BLaER1 (cell line): ENCODE data around the gene MTR.
"Not testable (repeated sequence)": the region's sequence is repeated elsewhere in the genome, so short reads cannot be mapped to it uniquely, and the experiment has no call there.

ENCODE experiments used
- H3K27ac ChIP-seq: shearing (Covaris generic); formaldehyde crosslinking; 2 replicates; pipeline ENCODE4 v1.8.1; 2022
- H3K27me3 ChIP-seq: shearing (Covaris generic); formaldehyde crosslinking; 2 replicates; pipeline ENCODE4 v1.8.1; 2022
- H3K36me3 ChIP-seq: shearing (Covaris generic); formaldehyde crosslinking; 2 replicates; pipeline ENCODE4 v1.8.1; 2022
- H3K4me1 ChIP-seq: shearing (Covaris generic); formaldehyde crosslinking; 2 replicates; pipeline ENCODE4 v1.8.1; 2022
- H3K4me2 ChIP-seq: shearing (Covaris generic); formaldehyde crosslinking; 2 replicates; pipeline ENCODE4 v1.8.1; 2022
- H3K4me3 ChIP-seq: shearing (Covaris generic); formaldehyde crosslinking; 2 replicates; pipeline ENCODE4 v1.8.1; 2022
- H3K9ac ChIP-seq: shearing (Covaris generic); formaldehyde crosslinking; 2 replicates; pipeline ENCODE4 v1.8.1; 2022
- H3K9me3 ChIP-seq: shearing (Covaris generic); formaldehyde crosslinking; 2 replicates; pipeline ENCODE4 v1.8.1; 2022
- H4K20me1 ChIP-seq: shearing (Covaris generic); formaldehyde crosslinking; 2 replicates; pipeline ENCODE4 v1.8.1; 2022
- Cebpa-rat ChIP-seq: shearing (Covaris generic); IDR thresholded peaks from 2 replicates; pipeline ENCODE4 v1.8.1; 2022

The MTR gene

DNA sequence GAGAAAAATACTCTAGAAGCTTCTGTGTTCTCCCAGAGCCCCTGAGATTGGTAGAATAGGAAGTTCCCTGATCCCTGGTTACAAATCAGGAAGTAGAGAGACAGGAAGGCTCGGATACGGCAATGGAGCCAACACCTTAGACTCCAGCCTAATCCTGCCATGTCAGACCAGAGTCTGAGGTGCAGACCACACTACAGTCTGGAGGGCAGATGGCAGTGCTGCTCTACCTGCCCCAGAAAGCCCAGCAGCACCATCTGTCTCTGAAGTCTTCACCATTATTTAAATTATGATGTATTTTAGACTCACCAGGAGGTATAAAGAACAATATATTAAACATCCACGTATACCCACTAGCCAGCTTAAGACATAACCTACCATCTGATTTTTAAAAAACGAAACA, 93.0 kb downstream of the MTR start:
- no peaks in the 10 kb centered on the region for H3K9me3 ChIP-seq
- peaks cover 97% of the 10 kb centered on the region for H3K36me3 ChIP-seq
- H3K27me3 ChIP-seq, result no peaks in the 10 kb centered on the region
- H3K4me3 ChIP-seq, result no peak overlapping the region
- no peaks in the 10 kb centered on the region for H3K4me1 ChIP-seq
- H3K27ac ChIP-seq, result no peak overlapping the region
- no peak for TF ChIP-seq Cebpa-rat
- no peak overlapping the region for H3K4me2 ChIP-seq
- no peak overlapping the region for H3K9ac ChIP-seq
- no peaks in the 10 kb centered on the region for H4K20me1 ChIP-seq

DNA sequence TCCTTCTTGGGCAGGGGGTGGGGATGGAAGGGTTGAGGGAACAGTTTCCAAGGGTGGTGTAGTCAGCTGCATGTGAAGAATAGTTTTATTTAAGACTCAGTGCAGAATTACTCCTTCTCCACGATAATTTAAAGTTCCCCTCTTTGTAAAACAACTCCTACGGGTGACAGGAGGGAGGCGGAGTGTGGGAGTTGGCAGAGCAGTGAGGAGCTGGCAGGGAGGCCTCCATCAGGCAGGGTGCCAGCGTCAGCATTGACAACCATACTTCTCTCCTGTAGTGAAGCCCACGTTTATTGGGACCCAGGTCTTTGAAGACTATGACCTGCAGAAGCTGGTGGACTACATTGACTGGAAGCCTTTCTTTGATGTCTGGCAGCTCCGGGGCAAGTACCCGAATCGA, 93.8 kb downstream of the MTR start:
- H3K36me3 ChIP-seq, result peaks cover 99% of the 10 kb centered on the region
- no peak overlapping the region for H3K9ac ChIP-seq
- TF ChIP-seq Cebpa-rat, result no peak
- no peaks in the 10 kb centered on the region for H3K27me3 ChIP-seq
- H3K27ac ChIP-seq, result no peak overlapping the region
- H3K4me1 ChIP-seq, result no peaks in the 10 kb centered on the region
- H3K4me2 ChIP-seq, result no peak overlapping the region
- H3K4me3 ChIP-seq, result no peak overlapping the region
- H3K9me3 ChIP-seq, result no peaks in the 10 kb centered on the region
- H4K20me1 ChIP-seq, result no peaks in the 10 kb centered on the region

DNA sequence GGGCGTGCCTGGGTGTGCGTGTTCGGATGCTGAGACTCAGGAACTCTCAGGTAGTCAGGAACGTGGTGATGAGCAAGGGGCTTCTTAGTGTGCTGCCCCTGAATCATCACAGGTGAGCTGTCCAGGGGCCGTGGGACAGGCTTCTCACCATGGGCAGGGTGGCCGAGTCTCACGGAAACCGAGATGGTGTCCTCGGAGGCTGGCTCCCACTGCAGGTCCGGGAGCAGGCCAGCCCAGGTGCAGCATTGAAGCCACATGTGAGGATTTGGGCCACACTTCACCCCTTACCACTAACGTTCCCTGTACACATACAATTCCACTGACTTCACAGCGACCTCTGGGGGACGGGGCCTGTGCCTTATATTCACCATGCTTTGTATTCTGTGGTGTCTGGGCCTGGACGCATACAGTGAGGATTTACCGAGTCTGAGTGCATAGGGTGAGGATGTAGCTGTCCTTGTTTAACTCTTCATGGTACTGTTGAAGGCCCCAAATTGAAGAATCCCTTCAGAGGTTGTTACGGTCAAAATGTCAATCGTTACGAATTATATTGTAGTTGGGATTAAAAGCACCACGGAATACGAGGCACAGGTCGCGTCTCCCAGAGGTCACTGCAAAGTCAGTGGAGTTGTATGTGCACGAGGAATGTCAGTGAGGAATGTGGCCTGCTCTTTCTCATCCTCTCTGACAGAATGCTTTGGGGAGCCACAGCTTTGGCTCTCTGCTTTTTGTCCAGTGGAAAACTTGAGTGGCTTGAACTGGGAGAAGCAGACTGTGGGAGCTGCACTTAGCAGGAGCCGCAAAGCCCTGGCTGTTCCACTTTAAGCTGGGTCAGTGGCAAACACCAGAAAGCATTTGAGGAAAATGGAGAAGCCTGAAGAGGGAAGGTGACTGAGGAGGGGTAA, 95.3 kb downstream of the MTR start:
- H3K9ac ChIP-seq, result no peak overlapping the region
- no peak for TF ChIP-seq Cebpa-rat

DNA sequence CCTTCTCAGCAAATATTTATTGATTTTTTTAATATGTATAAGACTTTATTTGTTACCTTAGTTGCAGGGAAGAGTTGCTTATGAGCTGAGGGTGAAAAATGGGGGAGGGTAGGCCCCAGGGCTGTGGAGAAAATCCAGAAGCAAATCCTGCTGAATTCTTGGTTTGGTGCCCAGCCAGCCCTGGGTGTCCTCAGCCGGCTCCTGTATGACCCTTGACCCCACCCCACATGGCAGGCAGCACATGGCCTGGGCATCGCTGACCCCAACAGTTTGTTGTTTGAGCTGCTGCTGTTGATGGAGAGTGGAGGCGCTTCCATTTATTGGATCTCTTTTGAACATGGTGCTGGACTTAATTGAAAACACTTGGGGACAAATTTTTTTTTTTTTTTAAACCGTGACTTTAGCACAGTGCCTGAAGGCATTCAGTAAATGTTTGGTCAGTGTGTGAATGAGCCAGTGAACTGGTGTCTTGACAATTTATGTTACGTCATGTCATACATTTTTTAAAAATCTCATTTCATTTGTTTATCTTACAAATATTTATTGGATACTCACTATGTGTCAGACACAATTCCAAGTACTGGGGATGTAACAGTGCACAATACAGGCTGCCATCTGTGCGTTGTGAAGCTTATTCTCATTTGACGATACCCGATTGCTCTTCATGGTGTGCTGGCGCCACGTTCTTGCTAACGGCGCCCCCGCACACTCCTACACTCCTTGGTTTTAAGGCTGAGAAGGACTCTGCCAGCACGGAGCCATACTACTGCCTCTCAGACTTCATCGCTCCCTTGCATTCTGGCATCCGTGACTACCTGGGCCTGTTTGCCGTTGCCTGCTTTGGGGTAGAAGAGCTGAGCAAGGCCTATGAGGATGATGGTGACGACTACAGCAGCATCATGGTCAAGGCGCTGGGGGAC, 98.8 kb downstream of the MTR start:
- Histone ChIP-seq H3K27me3 (no peaks in the 10 kb centered on the region), H3K4me2 (no peak overlapping the region), H4K20me1 (no peaks in the 10 kb centered on the region), H3K4me1 (no peaks in the 10 kb centered on the region), H3K4me3 (no peak overlapping the region), H3K36me3 (peaks cover 100% of the 10 kb centered on the region), H3K9me3 (no peaks in the 10 kb centered on the region), H3K27ac (no peak overlapping the region), H3K9ac (no peak overlapping the region)
- no peak for TF ChIP-seq Cebpa-rat

More for the DNA sequence above, 95.3 kb downstream of the MTR start:
- no peaks in the 10 kb centered on the region for H3K9me3 ChIP-seq
- H3K4me1 ChIP-seq, result no peaks in the 10 kb centered on the region
- no peak overlapping the region for H3K4me2 ChIP-seq
- H4K20me1 ChIP-seq, result no peaks in the 10 kb centered on the region
- H3K27ac ChIP-seq, result no peak overlapping the region
- no peak overlapping the region for H3K4me3 ChIP-seq
- H3K27me3 ChIP-seq, result no peaks in the 10 kb centered on the region
- H3K36me3 ChIP-seq, result peaks cover 100% of the 10 kb centered on the region

DNA sequence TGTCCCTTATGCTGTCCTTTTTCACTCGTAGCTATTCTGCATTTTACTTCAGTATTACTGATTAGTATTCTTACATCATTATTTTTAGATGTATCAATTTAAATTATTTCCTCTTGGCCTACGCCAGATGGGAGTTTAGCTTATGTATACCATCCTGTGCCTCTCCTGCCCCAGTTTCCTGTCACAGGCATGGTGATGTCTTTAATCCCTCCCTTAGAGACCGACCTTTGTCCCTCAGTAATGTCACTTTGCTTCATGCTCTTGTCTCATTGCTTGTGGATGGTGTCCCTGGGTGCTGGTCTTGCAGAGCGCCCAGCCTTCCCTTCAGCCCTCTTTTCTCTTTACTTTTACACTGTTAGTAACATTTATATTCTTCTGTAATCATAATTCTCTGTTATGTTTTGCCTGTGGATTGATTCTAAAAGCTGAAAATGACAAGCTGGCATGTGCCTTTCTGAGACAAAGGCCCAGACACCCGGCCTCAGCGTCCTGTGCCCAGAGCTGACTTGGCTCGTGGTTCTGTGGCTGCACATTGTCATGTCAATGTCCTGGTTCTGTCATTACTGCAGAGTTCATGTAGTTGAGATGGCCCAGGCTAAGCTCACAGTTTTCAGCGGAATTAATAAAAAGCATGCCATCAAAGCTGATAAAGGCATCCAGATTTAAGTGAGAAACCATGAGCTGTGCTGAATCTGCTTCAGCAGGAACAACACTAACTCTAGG, 100.7 kb downstream of the MTR start:
- H3K9ac ChIP-seq, result no peak overlapping the region
- H3K9me3 ChIP-seq, result no peaks in the 10 kb centered on the region
- no peaks in the 10 kb centered on the region for H3K27me3 ChIP-seq
- no peaks in the 10 kb centered on the region for H4K20me1 ChIP-seq
- H3K4me1 ChIP-seq, result no peaks in the 10 kb centered on the region
- no peak for TF ChIP-seq Cebpa-rat
- H3K4me2 ChIP-seq, result no peak overlapping the region
- H3K36me3 ChIP-seq, result peaks cover 96% of the 10 kb centered on the region
- no peak overlapping the region for H3K4me3 ChIP-seq
- H3K27ac ChIP-seq, result no peak overlapping the region

DNA sequence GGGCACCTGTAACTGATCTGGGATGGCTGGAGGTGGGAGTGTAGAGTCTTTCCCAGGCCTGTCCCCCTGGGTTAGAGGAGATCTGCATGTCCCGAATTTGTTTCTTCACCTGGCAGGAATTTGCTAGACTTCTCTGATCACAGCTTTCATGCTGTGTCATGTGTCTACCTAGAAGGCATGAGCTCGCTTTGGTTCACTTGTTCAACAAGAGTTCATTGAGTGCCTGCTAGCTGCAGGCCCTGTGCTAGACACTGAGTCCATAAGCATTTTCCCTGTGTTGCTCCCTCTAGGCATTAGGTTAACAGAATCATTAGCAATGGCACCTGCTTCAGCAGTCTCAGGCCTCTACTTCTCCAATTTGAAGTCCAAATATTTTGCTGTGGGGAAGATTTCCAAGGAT, 101.6 kb downstream of the MTR start:
- H3K36me3 ChIP-seq, result peaks cover 96% of the 10 kb centered on the region
- no peaks in the 10 kb centered on the region for H4K20me1 ChIP-seq
- H3K9ac ChIP-seq, result no peak overlapping the region
- H3K27me3 ChIP-seq, result no peaks in the 10 kb centered on the region
- H3K9me3 ChIP-seq, result no peaks in the 10 kb centered on the region
- no peaks in the 10 kb centered on the region for H3K4me1 ChIP-seq
- TF ChIP-seq Cebpa-rat, result no peak
- H3K27ac ChIP-seq, result no peak overlapping the region
- no peak overlapping the region for H3K4me3 ChIP-seq
- H3K4me2 ChIP-seq, result no peak overlapping the region

DNA sequence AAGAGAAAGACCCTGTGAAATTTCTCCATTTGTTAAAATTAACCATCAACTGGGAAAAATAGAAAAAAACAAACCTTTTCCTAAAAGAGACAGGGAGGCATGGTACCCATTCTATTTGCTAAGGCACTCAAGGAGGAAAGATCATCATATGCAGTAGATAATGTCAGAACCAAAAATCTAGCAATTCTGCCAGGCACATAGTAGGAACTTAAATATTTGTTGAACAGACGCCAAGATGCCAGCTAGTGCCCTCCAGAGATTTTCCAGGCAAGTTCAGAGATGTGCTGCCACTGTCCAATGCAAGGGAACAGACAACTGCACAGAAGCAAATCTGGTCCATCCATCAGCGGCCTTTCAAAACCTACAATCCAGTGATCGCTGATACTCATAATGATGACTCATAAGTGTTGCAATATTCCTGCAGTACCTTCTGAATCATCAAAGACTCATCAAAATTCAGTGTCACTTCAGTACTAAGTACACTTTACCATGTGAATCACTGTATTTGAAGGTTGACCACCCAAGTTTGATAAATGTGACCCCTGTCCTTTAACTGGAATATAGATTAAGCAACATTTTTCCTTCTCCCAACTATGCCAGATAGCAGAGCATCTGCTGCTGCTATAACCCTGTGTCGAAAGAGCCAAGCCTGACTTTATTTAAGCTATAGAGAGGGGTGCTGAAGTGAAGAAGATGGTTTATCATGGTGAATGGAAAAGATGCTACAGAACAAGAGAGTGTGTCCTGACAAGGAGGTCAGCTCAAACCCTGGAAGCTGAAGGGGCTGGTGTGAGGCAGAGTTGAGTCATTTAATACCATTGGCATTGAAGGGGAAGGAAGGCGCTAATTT, 110.0 kb downstream of the MTR start:
- no peak for TF ChIP-seq Cebpa-rat
- no peak overlapping the region for H3K27ac ChIP-seq
- H4K20me1 ChIP-seq, result no peaks in the 10 kb centered on the region
- no peaks in the 10 kb centered on the region for H3K27me3 ChIP-seq
- H3K4me3 ChIP-seq, result no peak overlapping the region
- H3K4me1 ChIP-seq, result no peaks in the 10 kb centered on the region
- H3K36me3 ChIP-seq, result peaks cover 25% of the 10 kb centered on the region
- no peak overlapping the region for H3K9ac ChIP-seq
- no peaks in the 10 kb centered on the region for H3K9me3 ChIP-seq
- no peak overlapping the region for H3K4me2 ChIP-seq

DNA sequence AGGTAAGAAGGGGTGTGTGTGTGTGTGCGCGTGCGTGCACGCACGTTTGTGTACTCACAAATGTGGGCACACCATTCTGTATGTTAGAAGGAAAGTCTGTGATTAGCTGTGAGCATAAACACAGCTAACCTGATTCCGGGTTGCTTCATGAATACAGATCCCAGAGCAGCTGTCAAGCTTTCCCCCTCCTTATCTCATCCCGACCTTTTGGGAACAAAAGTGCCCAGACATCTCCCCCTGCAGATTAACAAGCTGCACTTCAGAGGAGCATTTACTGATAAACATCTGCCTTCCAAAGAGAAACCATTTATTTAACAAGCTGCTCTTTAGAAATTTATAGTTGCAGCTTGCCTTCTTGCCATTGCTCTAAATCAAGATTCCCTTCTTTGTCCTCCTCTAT, 112.1 kb downstream of the MTR start:
- Histone ChIP-seq H3K9me3 (no peaks in the 10 kb centered on the region), H3K36me3 (peaks cover 8% of the 10 kb centered on the region), H3K4me3 (no peak overlapping the region), H3K4me1 (no peaks in the 10 kb centered on the region), H3K4me2 (no peak overlapping the region), H4K20me1 (no peaks in the 10 kb centered on the region), H3K9ac (no peak overlapping the region), H3K27ac (no peak overlapping the region), H3K27me3 (no peaks in the 10 kb centered on the region)
- TF ChIP-seq Cebpa-rat, result no peak

DNA sequence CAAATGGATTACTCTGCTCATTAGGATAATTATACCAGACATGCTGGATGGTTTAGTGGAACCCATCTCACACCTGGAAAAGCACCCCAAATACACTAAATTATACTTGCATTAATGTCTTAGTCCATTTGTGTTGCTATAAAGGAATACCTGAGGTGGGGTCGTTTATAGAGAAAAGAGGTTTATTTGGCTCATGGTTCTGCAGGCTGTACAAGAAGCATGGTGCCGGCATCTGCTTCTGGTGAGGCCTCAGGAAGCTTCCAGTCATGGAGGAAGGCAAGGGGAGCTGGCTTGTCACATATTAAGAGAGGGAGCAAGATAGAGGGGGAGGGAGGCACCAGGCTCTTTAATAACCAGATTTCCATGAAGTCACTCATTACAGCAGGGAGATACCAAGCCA, 113.6 kb downstream of the MTR start:
- no peak for TF ChIP-seq Cebpa-rat
- no peak overlapping the region for H3K9ac ChIP-seq
- no peak overlapping the region for H3K4me3 ChIP-seq
- no peaks in the 10 kb centered on the region for H3K4me1 ChIP-seq
- H3K9me3 ChIP-seq, result no peaks in the 10 kb centered on the region
- H3K27ac ChIP-seq, result no peak overlapping the region
- no peak overlapping the region for H3K4me2 ChIP-seq
- no peaks in the 10 kb centered on the region for H4K20me1 ChIP-seq
- no peaks in the 10 kb centered on the region for H3K27me3 ChIP-seq
- no peaks in the 10 kb centered on the region for H3K36me3 ChIP-seq

DNA sequence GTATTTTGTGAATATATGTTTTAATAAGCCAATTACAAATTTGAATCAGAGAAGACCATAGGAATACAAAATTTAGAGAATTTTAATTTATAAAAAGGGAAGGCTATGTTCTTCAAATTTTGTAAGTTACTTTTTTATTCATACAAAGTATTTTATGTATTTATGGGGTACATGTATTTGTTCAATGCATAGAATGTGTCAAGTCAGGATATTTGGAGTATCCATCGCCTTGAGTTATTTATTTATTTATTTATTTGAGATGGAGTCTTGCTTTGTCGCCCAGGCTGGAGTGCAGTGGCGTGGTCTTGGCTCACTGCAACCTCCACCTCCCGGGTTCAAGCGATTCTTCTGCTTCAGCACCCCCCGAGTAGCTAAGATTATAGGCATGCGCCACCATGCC, 116.0 kb downstream of the MTR start:
- H3K4me1 ChIP-seq, H3K4me2 ChIP-seq, H3K36me3 ChIP-seq, H3K4me3 ChIP-seq, H3K27ac ChIP-seq, H3K27me3 ChIP-seq, H3K9me3 ChIP-seq, H4K20me1 ChIP-seq, H3K9ac ChIP-seq: not testable (repeated sequence)
